Measurements from ENCODE around the gene SLC6A5.

GRCh38 chr11:20676658-20677057 is 77.2 kb downstream of the SLC6A5 start:
- no peak for TF ChIP-seq CTCF (IDR thresholded peaks at IDR 0.05 in 2 of 3, conservative IDR thresholded peaks at IDR 0.05 in 1 of 3; ENCODE audit: borderline replicate concordance in 1 of 3, insufficient read depth in 1 of 3, low read depth in 2 of 3, low read length in 2 of 3)
- no peak for TF ChIP-seq POLR2A (IDR thresholded peaks at IDR 0.05; ENCODE audit: borderline replicate concordance, extremely low read depth, insufficient read depth, insufficient read length)
- TF ChIP-seq EZH2phosphoT487 (IDR thresholded peaks at IDR 0.05; ENCODE audit: borderline replicate concordance) = no peak
- no peak for TF ChIP-seq SRF (IDR thresholded peaks at IDR 0.05; ENCODE audit: low read depth)

All from HCT116 (cell line).